NB4 (cell line): ENCODE measurements around the gene FAM53C.

Experiments
- DNase-seq: peaks from one replicate; pipeline ENCODE4 v3.0.0; 2010; ENCODE audit warnings: low read depth
- H3K4me3 ChIP-seq: one replicate; pipeline ENCODE4 v1.5.1; 2011; ENCODE audit warnings: mild to moderate bottlenecking, low read depth, low read length, moderate library complexity
- MYC ChIP-seq: IDR thresholded peaks from 2 replicates; pipeline ENCODE4 v1.6.1; 2011; ENCODE audit warnings: low read depth, low read length
- POLR2A ChIP-seq: IDR thresholded peaks from 2 replicates; pipeline ENCODE4 v1.6.1; 2011; ENCODE audit warnings: mild to moderate bottlenecking; ENCODE audit not compliant: insufficient read length; ENCODE audit errors: extremely low read depth
- TF ChIP-seq, protein P1 (sequence below): IDR thresholded peaks from 2 replicates; pipeline ENCODE4 v1.6.1; 2011; ENCODE audit warnings: low read depth, low read length
- TF ChIP-seq, protein P2 (sequence below): IDR thresholded peaks from one replicate; pipeline ENCODE4 v1.5.1; 2012; ENCODE audit warnings: low read depth, low read length

Gene FAM53C

DNA sequence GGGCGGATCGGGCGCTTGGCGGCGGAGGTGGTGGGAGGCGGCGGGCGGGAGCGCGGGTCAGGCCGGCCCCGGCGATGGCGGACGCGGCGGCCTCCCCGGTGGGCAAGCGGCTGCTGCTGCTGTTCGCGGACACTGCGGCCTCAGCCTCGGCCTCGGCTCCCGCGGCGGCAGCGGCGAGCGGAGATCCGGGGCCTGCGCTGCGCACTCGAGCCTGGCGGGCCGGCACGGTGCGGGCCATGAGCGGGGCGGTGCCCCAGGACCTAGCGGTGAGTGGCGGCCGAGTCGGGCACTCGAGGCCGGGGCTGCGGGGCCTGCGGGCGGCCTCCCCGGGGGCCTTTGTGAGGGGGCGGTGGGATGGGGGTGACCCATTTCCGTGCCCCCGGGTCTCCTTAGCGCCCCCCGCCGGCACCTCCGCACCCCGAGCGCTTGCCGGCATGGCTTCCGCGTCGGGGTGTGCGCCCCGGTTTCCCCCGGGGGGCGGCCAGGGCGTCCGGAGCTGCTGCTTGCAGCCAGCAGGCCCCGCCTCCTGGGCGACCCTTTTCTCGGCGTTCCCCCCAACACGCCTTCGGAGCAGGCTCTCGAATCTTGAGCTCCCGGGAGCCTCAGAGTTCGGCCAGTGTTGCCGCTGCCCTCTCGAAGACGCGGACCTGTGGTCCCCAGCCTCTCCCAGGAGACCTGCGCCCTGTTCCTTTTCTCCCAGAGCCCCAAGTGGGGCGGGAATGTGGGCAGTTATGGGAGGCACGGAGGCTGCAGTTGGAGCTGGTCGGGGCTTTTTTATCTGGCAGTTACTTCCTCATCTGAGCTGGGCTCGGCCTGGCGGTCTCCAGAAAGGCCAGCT lies 14.9 kb downstream of the FAM53C start:
- TF ChIP-seq MYC: peak; percentile 3; the same call in 1 of the 2 replicates
- TF ChIP-seq, protein P1, sequence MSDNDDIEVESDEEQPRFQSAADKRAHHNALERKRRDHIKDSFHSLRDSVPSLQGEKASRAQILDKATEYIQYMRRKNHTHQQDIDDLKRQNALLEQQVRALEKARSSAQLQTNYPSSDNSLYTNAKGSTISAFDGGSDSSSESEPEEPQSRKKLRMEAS: 0 out of 2 replicates have a peak, but pooled peaks have one; percentile 13
- TF ChIP-seq, protein P2, sequence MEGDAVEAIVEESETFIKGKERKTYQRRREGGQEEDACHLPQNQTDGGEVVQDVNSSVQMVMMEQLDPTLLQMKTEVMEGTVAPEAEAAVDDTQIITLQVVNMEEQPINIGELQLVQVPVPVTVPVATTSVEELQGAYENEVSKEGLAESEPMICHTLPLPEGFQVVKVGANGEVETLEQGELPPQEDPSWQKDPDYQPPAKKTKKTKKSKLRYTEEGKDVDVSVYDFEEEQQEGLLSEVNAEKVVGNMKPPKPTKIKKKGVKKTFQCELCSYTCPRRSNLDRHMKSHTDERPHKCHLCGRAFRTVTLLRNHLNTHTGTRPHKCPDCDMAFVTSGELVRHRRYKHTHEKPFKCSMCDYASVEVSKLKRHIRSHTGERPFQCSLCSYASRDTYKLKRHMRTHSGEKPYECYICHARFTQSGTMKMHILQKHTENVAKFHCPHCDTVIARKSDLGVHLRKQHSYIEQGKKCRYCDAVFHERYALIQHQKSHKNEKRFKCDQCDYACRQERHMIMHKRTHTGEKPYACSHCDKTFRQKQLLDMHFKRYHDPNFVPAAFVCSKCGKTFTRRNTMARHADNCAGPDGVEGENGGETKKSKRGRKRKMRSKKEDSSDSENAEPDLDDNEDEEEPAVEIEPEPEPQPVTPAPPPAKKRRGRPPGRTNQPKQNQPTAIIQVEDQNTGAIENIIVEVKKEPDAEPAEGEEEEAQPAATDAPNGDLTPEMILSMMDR: peak; percentile 25
- peak; percentile 29 for TF ChIP-seq POLR2A
- peak; percentile 90 for DNase-seq

DNA sequence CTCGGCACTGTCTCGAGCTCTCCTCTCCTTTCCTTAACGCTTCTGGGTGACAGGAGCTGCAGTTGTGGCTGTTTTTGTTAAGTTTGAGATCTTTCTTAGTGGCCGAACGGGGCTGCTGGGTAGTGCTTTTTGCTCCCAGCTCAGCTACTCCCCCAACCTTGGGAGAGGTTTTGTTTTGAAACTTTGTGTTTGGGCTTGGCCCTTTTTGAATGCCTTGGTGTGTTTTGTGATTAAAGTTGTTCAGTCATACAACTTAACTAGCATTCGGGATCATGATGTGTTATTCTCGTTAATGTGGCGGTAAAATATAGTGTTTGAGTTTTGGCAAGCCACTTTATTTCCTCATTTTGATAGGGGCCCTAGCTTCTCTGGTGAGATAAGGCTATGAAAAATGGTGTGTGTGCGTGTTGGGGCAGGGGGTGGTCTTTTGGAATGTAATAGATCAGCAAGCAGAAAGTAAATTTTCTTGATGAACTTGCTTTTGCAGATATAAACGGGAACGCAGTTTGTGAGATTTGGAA lies 15.6 kb downstream of the FAM53C start:
- TF ChIP-seq MYC (no peak; the same call in 1 of the 2 replicates), POLR2A (no peak)
- TF ChIP-seq, protein P2: no peak
- TF ChIP-seq, protein P1: no peak
- peak overlapping the region; percentile 82 for H3K4me3 ChIP-seq
- DNase-seq: no peak

More for the DNA sequence above, 14.9 kb downstream of the FAM53C start:
- peak overlapping the region; percentile 82 for H3K4me3 ChIP-seq

DNA sequence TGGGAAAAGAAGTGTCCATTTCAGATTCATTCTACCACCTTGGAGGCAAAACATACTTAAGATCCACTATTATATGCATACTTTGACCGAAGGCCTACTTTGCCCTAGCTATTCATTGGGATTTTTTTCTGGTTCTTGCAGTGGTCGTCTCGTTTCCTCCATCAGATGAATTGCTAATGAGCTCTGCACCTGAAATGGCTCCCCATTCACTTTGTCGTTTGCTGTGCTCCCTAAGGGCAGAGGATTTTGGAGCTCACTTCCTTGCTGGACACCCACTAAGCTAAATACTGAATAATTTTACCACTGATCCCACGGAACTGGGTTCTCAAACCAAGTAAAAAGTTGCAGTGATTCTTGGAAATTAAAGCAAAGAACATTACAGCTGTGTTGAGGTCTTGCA lies 16.3 kb downstream of the FAM53C start:
- no peak for DNase-seq
- TF ChIP-seq, protein P2: no peak
- TF ChIP-seq POLR2A: no peak
- TF ChIP-seq, protein P1: no peak
- no peak for TF ChIP-seq MYC
- H3K4me3 ChIP-seq: peak overlapping the region; percentile 82

DNA sequence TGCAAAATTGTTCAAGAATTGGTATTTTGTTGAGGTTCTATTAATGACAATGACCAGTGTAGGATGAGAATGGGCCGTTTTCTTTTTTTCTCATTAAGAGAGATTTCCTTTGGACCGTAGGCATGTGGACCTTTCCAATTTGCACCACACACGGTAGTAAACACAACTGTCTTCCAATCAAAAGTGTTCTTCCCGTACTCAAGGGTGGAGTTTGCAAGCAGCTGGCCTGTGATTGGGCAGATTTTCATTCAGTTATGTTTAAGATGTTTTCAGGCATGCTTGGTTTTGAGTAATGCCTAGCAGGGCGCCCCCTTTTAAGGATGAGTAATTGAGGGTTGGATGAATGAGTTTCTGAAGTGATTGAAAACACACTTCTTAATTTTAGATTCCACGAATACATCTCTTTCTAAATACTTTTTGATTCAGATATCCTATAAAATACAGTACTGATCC lies 16.9 kb downstream of the FAM53C start:
- peak overlapping the region; percentile 82 for H3K4me3 ChIP-seq
- TF ChIP-seq, protein P2: peak; percentile 3
- TF ChIP-seq MYC (no peak), POLR2A (no peak)
- TF ChIP-seq, protein P1: peak; percentile 76
- peak; percentile 85 for DNase-seq

DNA sequence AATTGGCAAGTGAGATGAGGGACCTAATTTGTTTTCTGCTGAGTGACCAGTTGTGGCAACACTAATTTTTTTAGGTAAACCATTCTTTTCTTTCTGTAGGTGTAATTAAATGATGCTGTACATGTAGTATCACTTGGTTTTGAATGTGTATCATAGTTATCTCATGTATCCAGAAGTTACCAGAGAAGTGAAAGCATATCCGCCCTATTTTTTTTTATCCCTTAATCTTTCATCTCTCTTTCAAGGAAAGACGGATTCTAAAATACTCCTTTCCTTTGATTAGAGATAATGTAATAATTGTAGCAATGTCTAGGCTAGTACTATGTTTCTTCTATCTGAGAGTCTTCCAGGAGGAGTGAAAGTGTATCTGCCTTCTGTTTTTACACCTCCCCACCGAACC lies 21.6 kb downstream of the FAM53C start:
- DNase-seq: no peak
- TF ChIP-seq, protein P2: no peak
- TF ChIP-seq, protein P1: no peak
- TF ChIP-seq MYC (no peak), POLR2A (no peak)
- H3K4me3 ChIP-seq: no peak overlapping the region
